GM19452 (cell line): ENCODE measurements around the gene ADM5.

Experiments used
- ATAC-seq: cut with Tn5 transposase; IDR thresholded peaks from one replicate; pipeline ENCODE4 v1.9.1; 2021; ENCODE audit not compliant: unreplicated experiment

ADM5 gene

GRCh38 chr19:49658139-49658517 is 31.3 kb upstream of the ADM5 start:
- no peak for ATAC-seq

- no peak for ATAC-seq
Observed at GRCh38 chr19:49658566-49659442, 30.6 kb upstream of the ADM5 start.

GRCh38 chr19:49660338-49660961 is 28.9 kb upstream of the ADM5 start:
- ATAC-seq: no peak

- ATAC-seq: no peak
Observed at GRCh38 chr19:49662011-49662410, 27.4 kb upstream of the ADM5 start.

- no peak for ATAC-seq
Observed at GRCh38 chr19:49663224-49663623, 26.2 kb upstream of the ADM5 start.

GRCh38 chr19:49664171-49665035 is 25.0 kb upstream of the ADM5 start:
- ATAC-seq: no peak

- no peak for ATAC-seq
Observed at GRCh38 chr19:49665036-49665350, 24.4 kb upstream of the ADM5 start.

GRCh38 chr19:49665351-49666119 is 23.9 kb upstream of the ADM5 start, which contains the start of the genes BCL2L12 and IRF3:
TSS of gene BCL2L12 (plus strand) at chr19:49665933. CDS start at chr19:49666693, 760 bp downstream.
TSS of gene IRF3 (minus strand) at chr19:49665857. CDS start at chr19:49664838, 1,019 bp downstream.
- peak; percentile 84 for ATAC-seq

GRCh38 chr19:49666120-49666444 is 23.3 kb upstream of the ADM5 start:
- no peak for ATAC-seq

- no peak for ATAC-seq
Observed at GRCh38 chr19:49667473-49667872, 21.9 kb upstream of the ADM5 start.

GRCh38 chr19:49669516-49669915 is 19.9 kb upstream of the ADM5 start:
- no peak for ATAC-seq

GRCh38 chr19:49672131-49672919 is 17.1 kb upstream of the ADM5 start:
- no peak for ATAC-seq

GRCh38 chr19:49676136-49676783 is 13.1 kb upstream of the ADM5 start:
- peak; percentile 25 for ATAC-seq

- ATAC-seq: peak; percentile 63
Observed at GRCh38 chr19:49676784-49677230, 12.6 kb upstream of the ADM5 start.

- ATAC-seq: peak; percentile 2
Observed at GRCh38 chr19:49677231-49677900, 12.0 kb upstream of the ADM5 start, which contains the start of gene PRMT1. TSS of gene PRMT1 (plus strand) at chr19:49677271. CDS start at chr19:49677281, 10 bp downstream.

GRCh38 chr19:49677901-49678674 is 11.3 kb upstream of the ADM5 start:
- no peak for ATAC-seq

GRCh38 chr19:49678985-49679770 is 10.2 kb upstream of the ADM5 start:
- no peak for ATAC-seq
